CD4-positive, alpha-beta T cell treated with Interferon alpha-2 for 1 hour (primary cell): ENCODE measurements around the gene AGR3.

Experiments used
- DNase-seq, 2 donors: peaks; one replicate each; pipeline ENCODE4 v3.0.0-alpha.2; 2020 to 2022

Gene AGR3

DNA sequence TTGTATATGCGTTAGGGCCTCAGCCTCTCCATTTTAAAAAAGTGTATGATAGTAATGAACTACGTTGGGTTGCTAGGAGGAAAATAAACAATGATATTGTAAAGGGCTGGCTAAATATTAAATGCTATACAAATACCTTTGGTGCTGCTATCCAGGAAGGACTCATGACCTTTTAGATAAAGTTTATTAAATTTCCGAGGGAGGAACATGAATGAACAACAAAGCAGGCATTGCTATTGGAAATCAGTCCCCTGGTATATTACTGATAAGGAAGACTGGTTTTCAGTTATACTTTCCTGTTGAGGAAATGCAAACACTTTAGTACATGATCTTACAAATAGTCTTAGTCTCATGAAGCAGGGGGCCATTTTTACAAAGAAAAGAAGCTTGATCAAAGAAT is 59.8 kb downstream of the AGR3 start:
- no peak for DNase-seq

DNA sequence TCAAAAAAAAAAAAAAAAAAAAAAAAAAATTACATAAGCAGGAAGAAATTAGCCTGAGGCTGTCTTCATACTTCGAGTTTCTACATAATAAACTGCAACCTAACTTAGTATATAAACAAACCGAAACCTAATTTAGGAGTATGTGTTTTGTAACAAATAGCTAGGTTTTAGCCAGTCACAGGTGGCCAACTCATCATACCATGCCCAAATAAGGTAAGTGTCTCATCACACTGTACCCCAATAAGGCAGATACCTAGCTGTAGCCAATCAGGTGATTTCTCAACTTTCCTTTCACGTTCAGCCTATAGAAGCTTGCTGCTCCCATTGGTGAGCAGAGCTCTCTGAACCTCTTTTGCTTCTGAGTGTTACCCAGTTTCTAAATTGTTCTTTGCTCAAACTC is 63.1 kb downstream of the AGR3 start:
- DNase-seq, result no peak

DNA sequence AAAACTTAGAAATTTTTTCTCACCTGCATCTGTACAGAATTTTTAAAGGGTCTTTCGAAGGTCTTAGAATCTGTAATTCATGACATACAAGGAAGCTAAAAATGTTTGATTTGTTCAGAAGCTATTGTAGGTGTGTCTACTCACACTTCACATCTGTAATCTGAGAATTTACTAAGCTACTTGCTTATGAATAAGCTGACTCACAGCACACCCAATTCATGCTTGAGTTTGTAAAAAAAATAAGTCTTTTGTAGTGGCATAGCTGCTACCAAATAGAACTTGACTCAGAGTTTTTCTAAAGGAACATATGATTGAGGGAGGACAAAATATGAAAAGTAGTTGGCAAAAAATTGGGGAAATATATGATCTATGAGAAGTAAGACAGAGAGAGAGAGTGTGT is 64.2 kb downstream of the AGR3 start:
- DNase-seq, result no peak

DNA sequence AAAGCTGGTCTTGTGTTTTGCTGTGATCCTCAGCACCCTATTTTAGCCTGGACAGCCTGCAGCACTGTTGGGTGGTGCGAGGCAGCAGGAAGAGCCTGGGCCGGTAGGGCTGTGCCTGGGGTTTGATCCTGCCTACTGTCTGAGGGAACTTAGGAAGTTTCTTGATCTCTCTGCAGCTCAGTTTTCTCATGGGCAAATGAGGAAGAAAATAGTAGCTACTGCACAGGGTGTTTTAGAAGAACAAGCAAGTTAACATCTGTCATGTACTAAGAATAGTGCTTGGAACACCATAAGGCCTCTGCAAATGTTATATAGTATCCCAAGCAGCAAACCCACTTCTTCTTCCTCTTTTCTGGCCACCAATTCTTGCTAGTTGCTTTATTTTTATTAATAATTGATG is 65.0 kb downstream of the AGR3 start:
- no peak for DNase-seq

DNA sequence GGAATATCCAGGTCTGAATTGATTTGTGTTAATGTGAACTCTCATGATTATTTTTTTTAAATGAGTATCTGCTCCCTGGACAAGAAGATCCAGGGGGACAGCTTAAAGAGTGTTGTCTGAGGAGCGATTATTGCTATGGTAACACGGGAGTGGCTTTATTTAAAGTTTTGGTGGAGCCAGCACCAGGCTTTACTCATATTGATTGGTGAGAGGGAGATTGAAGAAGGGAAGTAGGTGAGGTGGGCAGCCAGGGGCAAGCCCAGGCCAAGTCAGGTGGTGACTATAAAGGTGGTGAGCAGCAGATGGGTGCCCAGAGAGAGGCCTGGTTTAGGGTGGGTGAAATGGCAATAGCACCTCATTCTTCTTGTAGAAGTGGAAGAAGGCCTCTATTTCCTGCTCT is 66.8 kb downstream of the AGR3 start:
- no peak for DNase-seq

DNA sequence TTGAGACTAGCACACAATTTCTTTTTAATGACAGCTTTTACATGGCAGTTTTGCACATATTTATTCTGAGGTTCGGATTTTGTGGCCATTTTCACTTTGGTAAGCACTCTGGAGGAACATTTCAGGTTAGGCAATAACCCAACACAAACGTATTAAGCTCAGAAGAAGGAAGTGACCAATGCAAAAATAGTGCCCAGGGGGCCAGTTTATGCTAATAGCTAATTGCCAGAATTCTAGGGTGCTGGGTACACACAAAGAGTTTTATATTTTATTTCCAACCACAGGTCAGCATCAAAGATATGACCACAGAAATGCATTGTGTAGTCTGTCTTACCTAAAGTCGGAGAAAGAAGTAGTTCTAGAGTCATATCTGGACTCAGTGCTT is 68.6 kb downstream of the AGR3 start:
- DNase-seq, result no peak

DNA sequence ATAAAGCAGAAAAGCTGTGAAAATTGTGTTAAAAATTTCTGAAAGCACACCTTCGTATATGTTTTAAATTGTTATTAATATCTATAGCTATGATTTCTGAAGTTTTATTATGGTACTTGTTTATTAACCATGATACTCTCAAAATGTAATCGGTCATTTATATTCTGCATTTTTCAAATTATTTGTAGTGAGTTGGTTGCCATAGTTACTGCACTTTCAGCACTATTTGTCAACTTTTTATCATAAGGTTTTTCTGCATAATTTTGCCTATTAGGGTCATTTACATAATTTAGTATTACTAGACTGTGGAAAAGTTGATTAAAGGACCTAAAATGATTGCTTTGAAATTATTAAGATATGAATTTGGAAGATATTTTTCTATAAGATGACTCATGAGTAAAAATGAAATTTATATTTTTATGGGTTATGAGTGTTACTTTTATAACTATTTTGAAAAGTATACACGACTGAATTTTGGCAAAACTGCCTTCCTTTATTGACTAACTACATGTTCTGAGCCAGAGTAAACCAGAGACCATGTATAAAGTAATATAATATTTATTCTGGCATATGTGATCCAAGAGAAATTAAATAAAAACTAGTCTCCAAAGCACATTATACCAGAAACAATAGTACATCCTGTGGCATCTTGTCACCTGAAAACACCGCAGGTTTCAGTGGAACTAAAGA is 69.1 kb downstream of the AGR3 start:
- DNase-seq, result no peak

DNA sequence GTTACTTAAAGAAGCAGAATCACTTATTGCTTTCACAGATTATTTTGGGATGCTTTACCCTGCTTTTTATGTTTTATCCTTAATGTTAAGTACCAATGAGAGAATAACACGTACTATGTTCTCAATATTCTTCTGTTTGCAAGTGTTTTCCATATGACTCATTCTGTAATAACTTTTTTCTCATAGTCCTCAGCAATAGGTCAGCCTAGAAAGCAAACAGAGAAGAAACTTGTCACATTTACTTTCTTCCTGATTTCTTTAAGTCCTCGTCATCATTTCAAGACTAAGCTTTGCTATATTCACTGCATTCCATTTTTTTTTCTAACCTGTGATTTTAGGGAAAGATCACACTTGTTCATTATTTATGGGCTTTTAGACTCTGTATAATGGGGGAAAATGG is 70.2 kb downstream of the AGR3 start:
- DNase-seq, result no peak

DNA sequence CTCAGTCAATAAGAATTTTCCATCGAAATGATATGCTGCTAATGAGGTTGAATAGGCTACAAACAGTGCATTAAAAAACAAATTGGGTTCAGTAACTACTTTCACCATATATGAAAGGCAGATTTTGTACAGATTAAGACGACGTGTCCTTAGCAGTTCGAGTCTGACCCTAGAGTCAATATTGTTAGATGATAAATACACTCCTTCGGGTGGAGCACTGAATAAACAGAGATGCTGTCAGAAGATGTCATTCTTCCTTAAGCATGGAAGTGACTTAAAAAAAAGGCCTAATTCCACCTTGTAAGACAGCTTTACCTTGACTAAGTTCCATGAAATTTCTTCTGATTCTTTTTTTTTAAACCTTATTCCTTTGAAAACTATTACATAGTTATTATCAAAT is 71.2 kb downstream of the AGR3 start:
- DNase-seq, result no peak

DNA sequence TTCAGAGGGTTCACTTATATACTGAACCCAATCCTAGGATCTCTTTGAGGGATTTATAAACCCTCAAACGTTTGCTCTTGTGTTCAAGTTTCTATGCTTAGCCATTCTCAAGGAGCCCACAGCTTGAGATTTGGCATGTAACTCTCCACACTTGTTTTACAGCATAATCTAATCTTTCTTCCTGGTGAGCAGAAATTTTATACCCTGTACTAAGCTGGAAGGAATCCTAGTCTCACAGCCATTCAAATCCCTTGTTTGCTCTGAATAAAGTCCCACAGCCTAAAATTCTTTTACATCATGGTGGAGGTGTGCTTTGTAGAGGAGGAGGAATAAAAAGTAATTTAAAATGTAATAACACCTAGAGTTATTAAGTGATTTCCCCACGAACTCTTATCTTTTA is 71.7 kb downstream of the AGR3 start:
- no peak for DNase-seq
